Lung (tissue), 12 donors: ENCODE results near the gene RBM26. TPM values are rescaled to one million over a fixed set of nuclear protein-coding genes. Genes with fewer than 3 reads are reported as not detected.

Source experiments
- ATAC-seq: fragments of 200-7000 bp; cut with Tn5 transposase; one replicate; pipeline ENCODE4 v1.9.1; 2020; ENCODE audit warnings: moderate number of reproducible peaks; ENCODE audit not compliant: insufficient read depth, low FRiP score
- DNase-seq, 3 donors: peaks; one replicate each; pipeline ENCODE4 v3.0.0-alpha.2; 2013 to 2017
- H3K27ac ChIP-seq, 2 donors: one replicate each; pipeline ENCODE4 v1.5.1; 2013; ENCODE audit warnings: mild to moderate bottlenecking in 2 of 2, moderate library complexity in 2 of 2, control low read depth in 1 of 2, inconsistent platforms in 1 of 2, low read depth in 1 of 2, low read length in 1 of 2
- H3K27me3 ChIP-seq, 3 donors: one replicate each; pipeline ENCODE4 v1.5.1; 2013; ENCODE audit warnings: low read length in 2 of 3; ENCODE audit not compliant: control insufficient read depth in 3 of 3, insufficient read depth in 3 of 3
- H3K36me3 ChIP-seq, 4 donors: one replicate each; pipeline ENCODE4 v1.5.1; 2013; ENCODE audit warnings: low read length in 4 of 4, mild to moderate bottlenecking in 1 of 4, moderate library complexity in 1 of 4; ENCODE audit not compliant: control insufficient read depth in 4 of 4, insufficient read depth in 4 of 4
- H3K4me1 ChIP-seq, 5 donors: one replicate each; pipeline ENCODE4 v1.5.1; 2013; ENCODE audit warnings: low read length in 5 of 5, mild to moderate bottlenecking in 2 of 5, moderate library complexity in 1 of 5; ENCODE audit not compliant: control insufficient read depth in 5 of 5, insufficient read depth in 5 of 5
- H3K4me3 ChIP-seq: one replicate; pipeline ENCODE4 v1.5.1; 2013; ENCODE audit warnings: mild to moderate bottlenecking, control low read depth, moderate library complexity
- H3K9ac ChIP-seq, 2 donors: one replicate each; pipeline ENCODE4 v1.5.1; 2013; ENCODE audit warnings: low read length in 2 of 2, control low read depth in 1 of 2; ENCODE audit not compliant: insufficient read depth in 1 of 2
- H3K9me3 ChIP-seq, 4 donors: one replicate each; pipeline ENCODE4 v1.5.1; 2013; ENCODE audit warnings: low read length in 3 of 4, mild to moderate bottlenecking in 1 of 4, moderate library complexity in 1 of 4; ENCODE audit not compliant: control insufficient read depth in 4 of 4, insufficient read depth in 3 of 4
- WGBS, 2 donors: extraction: QIAGEN DNeasy Blood & Tissue Kit; methylation state at CpG; one replicate each; pipeline ENCODE4 v1.1.7; 2013; 5-methylcytosine and 5-hydroxymethylcytosine counted together
- polyA plus RNA-seq, 2 donors: library from polyadenylated mRNA; stranded (reverse); fragments of 200-250 nt; gene quantifications; one replicate each; pipeline ENCODE4 v1.2.1, GENCODE V29; 2013
- total RNA-seq, 2 donors: library from RNA; depleted of rRNA in 1 of 2; stranded (reverse); fragments of >200 nt in 1 of 2; gene quantifications; one replicate each; pipeline ENCODE4 v1.2.1, GENCODE V29; 2014 to 2021
- TF ChIP-seq, protein P1 (sequence below): IDR thresholded peaks from 2 replicates; pipeline ENCODE4 v1.5.1; 2012; ENCODE audit warnings: mild to moderate bottlenecking; ENCODE audit errors: control extremely low read depth, extremely low read depth
- donor health status: control.
- donor health status: control.
- donor health status: Bipolar disorder and iron deficiency.
- donor health status: healthy.
- donor health status: DM: yes; HTN: yes; CAD: no.

RBM26 gene
- total and polyA plus RNA-seq, 4 donors: 12.9 to 91.8 (median 32.3) TPM

DNA sequence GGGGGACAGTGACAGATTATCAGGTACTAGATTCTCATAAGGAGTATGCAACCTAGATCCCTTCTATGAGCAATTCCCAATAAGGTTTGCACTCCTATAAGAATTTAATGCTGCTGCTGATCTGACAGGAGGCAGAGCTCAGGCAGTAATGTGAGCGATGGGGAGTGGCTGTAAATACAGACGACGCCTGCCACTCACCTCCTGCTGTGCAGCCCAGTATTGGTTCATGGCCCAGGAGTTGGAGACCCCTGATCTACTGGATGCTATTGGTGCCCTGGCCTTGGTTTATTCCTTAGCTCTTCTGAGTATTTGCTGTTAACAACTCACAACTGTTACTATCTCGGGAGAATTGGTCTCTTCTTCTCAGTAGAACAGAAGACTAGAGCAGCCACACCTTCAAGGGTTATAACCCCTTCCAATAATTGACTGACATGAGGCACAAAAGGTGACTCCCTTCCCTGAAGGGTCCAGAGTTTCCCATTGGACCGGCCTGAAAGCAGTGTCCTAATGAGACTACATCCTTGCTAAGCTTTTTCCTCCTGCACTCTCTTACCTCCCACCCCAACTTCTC lies 35.0 kb upstream of the RBM26 start:
- TF ChIP-seq, protein P1, sequence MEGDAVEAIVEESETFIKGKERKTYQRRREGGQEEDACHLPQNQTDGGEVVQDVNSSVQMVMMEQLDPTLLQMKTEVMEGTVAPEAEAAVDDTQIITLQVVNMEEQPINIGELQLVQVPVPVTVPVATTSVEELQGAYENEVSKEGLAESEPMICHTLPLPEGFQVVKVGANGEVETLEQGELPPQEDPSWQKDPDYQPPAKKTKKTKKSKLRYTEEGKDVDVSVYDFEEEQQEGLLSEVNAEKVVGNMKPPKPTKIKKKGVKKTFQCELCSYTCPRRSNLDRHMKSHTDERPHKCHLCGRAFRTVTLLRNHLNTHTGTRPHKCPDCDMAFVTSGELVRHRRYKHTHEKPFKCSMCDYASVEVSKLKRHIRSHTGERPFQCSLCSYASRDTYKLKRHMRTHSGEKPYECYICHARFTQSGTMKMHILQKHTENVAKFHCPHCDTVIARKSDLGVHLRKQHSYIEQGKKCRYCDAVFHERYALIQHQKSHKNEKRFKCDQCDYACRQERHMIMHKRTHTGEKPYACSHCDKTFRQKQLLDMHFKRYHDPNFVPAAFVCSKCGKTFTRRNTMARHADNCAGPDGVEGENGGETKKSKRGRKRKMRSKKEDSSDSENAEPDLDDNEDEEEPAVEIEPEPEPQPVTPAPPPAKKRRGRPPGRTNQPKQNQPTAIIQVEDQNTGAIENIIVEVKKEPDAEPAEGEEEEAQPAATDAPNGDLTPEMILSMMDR: no peak
- ATAC-seq (no peak), DNase-seq (no peak)
- 89 to 91% methylated on average over 5 of the region's 5 CpGs for WGBS, 2 donors
- H3K9ac ChIP-seq: no peak overlapping the region
- H3K27ac ChIP-seq: no peak overlapping the region
- H3K4me1 ChIP-seq: no peaks in the 10 kb centered on the region
- peaks cover 0 to 2% (median 0%) of the 10 kb centered on the region in 4 donors for H3K9me3 ChIP-seq
- no peaks in the 10 kb centered on the region for H3K36me3 ChIP-seq
- H3K27me3 ChIP-seq: no peaks in the 10 kb centered on the region
- no peak overlapping the region for H3K4me3 ChIP-seq

DNA sequence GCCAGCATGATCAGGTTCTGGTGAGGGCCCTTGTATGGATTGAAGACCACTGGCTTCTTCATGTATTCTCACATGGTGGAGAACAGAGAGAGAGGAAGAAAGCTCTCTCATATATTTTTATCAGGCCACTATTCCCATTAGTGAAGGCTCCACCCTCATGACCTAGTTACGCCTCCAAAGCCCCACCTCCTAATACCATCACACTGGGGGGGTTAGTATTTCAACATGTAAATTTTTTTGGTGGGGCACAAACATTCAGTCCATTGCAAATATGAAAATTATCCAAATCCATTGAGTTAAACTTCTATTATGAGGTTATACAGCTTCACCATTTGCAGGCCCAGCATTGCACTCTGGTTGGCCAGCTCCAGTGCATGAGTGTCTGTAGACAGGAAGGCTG lies 33.2 kb upstream of the RBM26 start:
- Histone ChIP-seq H3K9ac (no peak overlapping the region), H3K27me3 (no peaks in the 10 kb centered on the region), H3K4me1 (no peaks in the 10 kb centered on the region), H3K36me3 (no peaks in the 10 kb centered on the region), H3K27ac (no peak overlapping the region), H3K9me3 (no peaks in the 10 kb centered on the region), H3K4me3 (no peak overlapping the region)
- TF ChIP-seq, protein P1: no peak
- DNase-seq: no peak
- 85 to 95% methylated on average over 1 of the region's 1 CpG for WGBS, 2 donors
- ATAC-seq: no peak

DNA sequence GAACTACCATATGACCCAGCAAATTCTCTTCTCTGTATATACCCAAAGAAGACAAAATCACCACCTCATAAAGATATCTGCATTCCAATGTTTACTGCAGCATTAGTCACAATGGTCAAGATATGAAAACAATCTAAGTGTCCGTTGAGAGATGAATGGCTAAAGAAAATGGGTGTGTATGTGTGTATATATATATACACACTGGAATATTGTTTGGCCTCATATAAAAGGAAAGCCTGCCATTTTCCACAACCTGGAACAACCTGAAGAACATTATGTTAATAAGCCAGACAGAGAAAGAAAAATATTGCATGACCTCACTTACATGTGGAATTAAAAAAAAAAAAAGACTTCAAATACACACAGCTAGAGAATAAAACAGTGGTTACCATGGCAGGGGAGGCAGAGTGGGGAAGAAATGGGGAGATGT lies 29.5 kb upstream of the RBM26 start:
- Histone ChIP-seq H3K27ac (no peak overlapping the region), H3K4me1 (no peaks in the 10 kb centered on the region), H3K4me3 (no peak overlapping the region), H3K27me3 (no peaks in the 10 kb centered on the region), H3K9ac (no peak overlapping the region), H3K36me3 (no peaks in the 10 kb centered on the region), H3K9me3 (no peaks in the 10 kb centered on the region)
- no peak for DNase-seq
- no peak for ATAC-seq
- 60 to 63% methylated on average over 1 of the region's 1 CpG for WGBS, 2 donors
- TF ChIP-seq, protein P1: no peak

DNA sequence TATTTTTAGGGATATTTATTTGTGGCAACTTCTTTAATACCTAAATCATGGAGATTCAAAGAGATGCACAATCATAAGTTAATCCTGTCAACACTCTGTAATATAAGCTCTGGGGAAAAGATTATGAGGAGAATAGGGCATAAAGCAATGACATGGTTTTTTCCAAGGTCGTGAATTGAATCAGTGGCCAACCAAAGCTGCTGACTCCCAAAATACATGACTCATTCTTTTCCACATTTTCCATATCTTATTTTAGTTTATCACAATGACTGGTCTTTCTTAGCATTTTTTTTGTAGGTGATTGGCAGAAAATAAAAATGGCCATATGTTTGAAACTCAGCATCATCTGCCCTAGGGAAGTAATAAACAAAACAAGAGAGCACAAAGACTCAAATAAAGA lies 28.5 kb upstream of the RBM26 start:
- DNase-seq: no peak
- no peak overlapping the region for H3K27ac ChIP-seq
- H3K36me3 ChIP-seq: no peaks in the 10 kb centered on the region
- WGBS, 2 donors: 82 to 96% methylated on average over 1 of the region's 1 CpG
- no peaks in the 10 kb centered on the region for H3K9me3 ChIP-seq
- no peak overlapping the region for H3K9ac ChIP-seq
- H3K4me3 ChIP-seq: no peak overlapping the region
- H3K27me3 ChIP-seq: no peaks in the 10 kb centered on the region
- no peaks in the 10 kb centered on the region for H3K4me1 ChIP-seq
- ATAC-seq: no peak
- TF ChIP-seq, protein P1: no peak
